A549 (cell line): ENCODE measurements around the gene IPO4. TPM values are rescaled to one million over a fixed set of nuclear protein-coding genes. Genes with fewer than 3 reads are reported as not detected.
"Not testable (repeated sequence)": the region's sequence is repeated elsewhere in the genome, so short reads cannot be mapped to it uniquely, and the experiment has no call there.

Experiments used
- ATAC-seq, 2 experiments: fragments of 200-7000 bp in 1 of 2; fragments of >200 bp in 1 of 2; cut with Nextera tagmentation in 1 of 2; cut with Tn5 transposase in 1 of 2; 3 replicates each; pipeline versions ENCODE4 v1.8.0 to v1.9.1; 2018 to 2020; ENCODE audit warnings: mild to moderate bottlenecking in 1 of 2, moderate library complexity in 1 of 2
- CTCF ChIA-PET: fragments of 300-600 bp; sonication (Branson Sonifier 250); formaldehyde crosslinking; extraction: SDS; loops from one replicate; lab custom pipeline; 2021; ENCODE audit warnings: antibody characterized with exemption, inconsistent platforms; lab: Yijun Ruan, JAX
- POLR2A ChIA-PET: fragments of 350-600 bp; formaldehyde crosslinking; extraction: SDS; loops from one replicate; lab custom pipeline; 2021; ENCODE audit warnings: antibody characterized with exemption, inconsistent platforms; lab: Yijun Ruan, JAX
- DNase-seq, 2 experiments: peaks; one replicate each; pipeline versions ENCODE4 v3.0.0 to v3.0.0-alpha.2; 2011 to 2016; ENCODE audit warnings: low read depth in 1 of 2, low spot score in 1 of 2
- FAIRE-seq: peaks from 2 replicates; lab custom pipeline; 2011; peaks lifted over from hg19 to GRCh38; lab: Jason Lieb, UNC
- H3K27ac ChIP-seq, 2 experiments: fragments of >200 bp; sonication (Bioruptor Twin); formaldehyde crosslinking; 3 replicates each; pipeline ENCODE4 v1.5.1; 2016 to 2017
- H3K4me1 ChIP-seq: fragments of >200 bp; sonication (Bioruptor Twin); formaldehyde crosslinking; 3 replicates; pipeline ENCODE4 v1.6.1; 2016
- H3K4me2 ChIP-seq: fragments of >200 bp; sonication (Bioruptor Twin); formaldehyde crosslinking; 3 replicates; pipeline ENCODE4 v1.6.1; 2016
- H3K4me3 ChIP-seq: fragments of >200 bp; sonication (Bioruptor Twin); formaldehyde crosslinking; 3 replicates; pipeline ENCODE4 v1.5.1; 2016
- H3K9me3 ChIP-seq: fragments of >200 bp; sonication (Bioruptor Twin); formaldehyde crosslinking; 3 replicates; pipeline ENCODE4 v1.6.1; 2016
- CBX2 ChIP-seq: fragments of 200-600 bp; sonication (generic); IDR thresholded peaks from 2 replicates; pipeline ENCODE4 v1.6.1; 2016; ENCODE audit warnings: low read depth, mild to moderate bottlenecking, borderline replicate concordance
- CHD4 ChIP-seq: fragments of 200-600 bp; sonication (generic); IDR thresholded peaks from 2 replicates; pipeline ENCODE4 v1.6.1; 2016; ENCODE audit warnings: antibody characterized with exemption, mild to moderate bottlenecking, borderline replicate concordance
- EP300 ChIP-seq, 2 experiments: fragments of >200 bp; sonication (Bioruptor Twin); formaldehyde crosslinking; IDR thresholded peaks; 2 replicates in 1 of 2; 3 replicates in 1 of 2; pipeline ENCODE4 v1.6.1; 2016 to 2017
- HOXB13 ChIP-seq: fragments of 250-450 bp; sonication (Bioruptor Pico); IDR thresholded peaks from 2 replicates; pipeline ENCODE4 v1.5.0; 2020; ENCODE audit warnings: low read depth, mild to moderate bottlenecking, moderate library complexity
- KDM5A ChIP-seq: fragments of 200-600 bp; sonication (generic); IDR thresholded peaks from 2 replicates; pipeline ENCODE4 v1.6.1; 2016; ENCODE audit warnings: antibody characterized with exemption, mild to moderate bottlenecking
- MAFK ChIP-seq: fragments of 450-650 bp; IDR thresholded peaks from 2 replicates; pipeline ENCODE4 v1.6.1; 2014; ENCODE audit not compliant: partially characterized antibody
- MYC ChIP-seq: IDR thresholded peaks from 2 replicates; pipeline ENCODE4 v1.6.1; 2012; ENCODE audit warnings: mild to moderate bottlenecking, inconsistent platforms, low read length, improper control_type of control experiment, borderline replicate concordance
- POLR2A ChIP-seq: IDR thresholded peaks from 2 replicates; pipeline ENCODE4 v1.6.1; 2012; ENCODE audit warnings: mild to moderate bottlenecking, low read length
- SMC3 ChIP-seq: fragments of >200 bp; sonication (Bioruptor Twin); formaldehyde crosslinking; IDR thresholded peaks from 3 replicates; pipeline ENCODE4 v1.6.1; 2018; ENCODE audit warnings: inconsistent platforms
- WGBS: methylation state at CpG from one replicate; pipeline ENCODE4 v1.1.6; 2017; ENCODE audit errors: missing lambda C conversion rate; 5-methylcytosine and 5-hydroxymethylcytosine counted together
- polyA plus RNA-seq, 4 experiments: library from polyadenylated mRNA; depleted of rRNA in 3 of 4; stranded (reverse); fragments of >200 nt; fragmentation: RNase III in 1 of 4; extraction: RNeasy Plus Mini Kit Qiagen cat#74134 plus additional on column Dnase treatment in 1 of 4; gene quantifications; 2 replicates in 3 of 4; 3 replicates in 1 of 4; pipeline ENCODE4 v1.2.3, GENCODE V29; 2011 to 2017
- TF ChIP-seq, protein P1 (sequence below): fragments of 250-450 bp; sonication (Bioruptor Pico); IDR thresholded peaks from 2 replicates; pipeline ENCODE4 v1.5.0; 2021; ENCODE audit warnings: mild to moderate bottlenecking, moderate library complexity, borderline replicate concordance
- TF ChIP-seq, protein P2 (sequence below): fragments of 250-450 bp; sonication (Bioruptor Pico); IDR thresholded peaks from 2 replicates; pipeline ENCODE4 v1.5.0; 2020; ENCODE audit warnings: low read depth, mild to moderate bottlenecking, moderate library complexity

The IPO4 gene
- polyA plus RNA-seq, 2 of the 4 experiments (the other 2 are of a cell fraction): 37.1 to 91.7 TPM

DNA sequence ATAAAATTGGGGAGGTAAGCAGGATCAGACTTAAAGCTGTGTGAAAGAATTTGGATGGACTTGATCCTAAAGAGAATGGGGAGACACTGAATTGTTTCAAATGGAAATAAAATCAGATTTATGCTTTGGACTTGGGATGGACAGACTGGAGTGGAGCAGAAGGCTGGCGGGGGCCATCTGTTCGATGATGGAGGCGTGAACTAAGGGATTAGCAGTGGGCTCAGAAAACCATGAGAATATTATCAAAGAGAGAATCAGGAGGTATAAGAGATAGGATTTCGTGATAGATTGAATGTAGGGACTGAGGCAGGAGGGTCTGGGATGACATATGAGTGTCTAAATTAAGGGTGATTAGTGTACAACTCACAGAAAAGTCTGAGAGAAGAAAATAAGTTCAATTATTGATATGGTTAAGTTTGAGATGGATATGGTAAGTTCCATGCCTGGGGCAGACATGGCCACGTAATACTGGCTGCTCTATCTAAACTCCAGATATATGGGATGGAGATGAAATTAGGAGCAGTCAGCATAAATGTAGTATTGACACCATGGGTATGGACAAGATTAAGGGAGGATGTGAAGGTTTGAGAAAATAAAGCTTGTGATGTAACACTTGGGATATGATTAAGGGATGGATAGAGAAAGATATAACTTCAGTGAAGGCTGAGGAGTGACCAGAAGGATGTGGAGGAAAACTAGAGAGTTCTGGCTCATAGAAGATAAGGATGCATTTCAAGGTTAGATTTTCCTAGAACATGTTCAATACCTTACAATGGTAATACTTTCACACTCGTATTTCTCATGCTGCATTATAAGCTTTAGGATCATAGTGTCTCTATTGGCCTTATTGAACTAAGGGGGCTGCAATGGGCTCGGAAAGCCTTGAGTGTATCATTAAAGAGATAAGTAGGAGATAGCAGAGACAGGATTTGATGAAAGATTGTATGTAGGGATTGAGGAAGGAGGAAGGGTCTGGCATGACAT, 15.8 kb upstream of the IPO4 start:
- Histone ChIP-seq H3K4me1 (no peaks in the 10 kb centered on the region), H3K4me3 (no peak overlapping the region), H3K9me3 (0 out of 3 replicates have a peak, but pooled peaks cover 3% of the 10 kb centered on the region), H3K4me2 (no peak overlapping the region), H3K27ac (no peak overlapping the region)
- 94% methylated on average over 7 of the region's 7 CpGs for WGBS
- no peak for DNase-seq
- ChIA-PET POLR2A (interaction anchor here (4.0 kb wide), 1 partner anchor 9 kb away, joined by 16 read pairs; the partner anchor contains the start of gene TM9SF1), CTCF (interaction anchor here (0.7 to 1.4 kb wide), 3 partner anchors 9 to 114 kb away, joined by 3 to 5 read pairs (median 3); no protein-coding TSS in a partner anchor)
- no peak for FAIRE-seq
- peak in 1 of 2 experiments; percentile 23; a peak in 1 of 6 replicates for ATAC-seq
- TF ChIP-seq POLR2A (no peak), EP300 (IDR thresholded peaks at IDR 0.05) (no peak), CBX2 (no peak), CHD4 (no peak), HOXB13 (CRISPR knock-in tag) (no peak), MAFK (peak; percentile 80), MYC (no peak), KDM5A (no peak)

DNA sequence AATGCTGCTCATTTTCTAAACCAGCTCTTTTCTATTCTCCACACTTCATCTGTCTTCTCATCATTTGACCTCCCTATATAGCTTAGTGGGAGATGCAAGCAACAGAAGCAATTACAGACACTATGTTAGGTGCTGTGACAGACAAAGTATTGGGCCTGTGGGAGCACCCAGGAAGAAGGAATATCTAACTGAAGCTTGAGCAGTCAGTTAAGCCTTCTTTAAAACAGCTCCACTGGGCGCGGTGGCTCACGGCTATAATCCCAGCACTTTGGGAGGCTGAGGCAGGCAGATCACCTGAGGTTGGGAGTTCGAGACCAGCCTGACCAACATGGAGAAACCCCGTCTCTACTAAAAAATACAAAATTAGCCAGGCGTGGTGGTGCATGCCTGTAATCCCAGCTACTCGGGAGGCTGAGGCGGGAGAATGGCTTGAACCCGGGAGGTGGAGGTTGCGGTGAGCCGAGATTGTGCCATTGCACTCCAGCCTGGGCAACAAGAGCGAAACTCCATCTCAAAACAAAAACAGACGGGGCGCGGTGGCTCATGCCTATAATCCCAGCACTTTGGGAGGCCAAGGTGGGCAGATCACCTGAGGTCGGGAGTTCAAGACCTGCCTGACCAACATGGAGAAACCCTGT, 14.8 kb upstream of the IPO4 start:
- H3K4me1 ChIP-seq, H3K27ac ChIP-seq, H3K4me2 ChIP-seq, H3K9me3 ChIP-seq, FAIRE-seq, ATAC-seq, H3K4me3 ChIP-seq, DNase-seq: not testable (repeated sequence)
- ChIA-PET CTCF (interaction anchor here (0.7 to 1.1 kb wide), 2 partner anchors 8 to 113 kb away, joined by 3 read pairs; no protein-coding TSS in a partner anchor), POLR2A (interaction anchor here (4.0 kb wide), 1 partner anchor 8 kb away, joined by 16 read pairs; the partner anchor contains the start of gene TM9SF1)
- 97% methylated on average over 16 of the region's 16 CpGs for WGBS

DNA sequence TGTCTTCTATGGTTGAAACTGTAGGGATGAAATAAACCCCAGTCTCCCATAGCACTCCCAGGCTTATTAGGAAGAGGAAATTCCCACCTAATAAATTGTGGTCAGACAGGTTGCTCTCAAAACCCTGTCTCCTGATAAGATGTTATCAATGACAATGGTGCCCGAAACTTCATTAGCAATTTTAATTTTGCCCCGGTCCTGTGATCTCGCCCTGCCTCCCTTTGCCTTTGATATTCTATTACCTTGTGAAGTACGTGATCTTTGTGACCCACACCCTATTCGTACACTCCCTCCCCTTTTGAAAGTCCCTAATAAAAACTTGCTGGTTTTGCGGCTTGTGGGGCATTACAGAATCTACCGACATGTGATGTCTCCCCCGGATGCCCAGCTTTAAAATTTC, 13.9 kb upstream of the IPO4 start:
- POLR2A ChIA-PET, ATAC-seq, FAIRE-seq, DNase-seq, H3K4me1 ChIP-seq, H3K4me3 ChIP-seq, H3K9me3 ChIP-seq, H3K4me2 ChIP-seq, CTCF ChIA-PET, H3K27ac ChIP-seq: not testable (repeated sequence)
- WGBS: 93% methylated on average over 8 of the region's 8 CpGs

DNA sequence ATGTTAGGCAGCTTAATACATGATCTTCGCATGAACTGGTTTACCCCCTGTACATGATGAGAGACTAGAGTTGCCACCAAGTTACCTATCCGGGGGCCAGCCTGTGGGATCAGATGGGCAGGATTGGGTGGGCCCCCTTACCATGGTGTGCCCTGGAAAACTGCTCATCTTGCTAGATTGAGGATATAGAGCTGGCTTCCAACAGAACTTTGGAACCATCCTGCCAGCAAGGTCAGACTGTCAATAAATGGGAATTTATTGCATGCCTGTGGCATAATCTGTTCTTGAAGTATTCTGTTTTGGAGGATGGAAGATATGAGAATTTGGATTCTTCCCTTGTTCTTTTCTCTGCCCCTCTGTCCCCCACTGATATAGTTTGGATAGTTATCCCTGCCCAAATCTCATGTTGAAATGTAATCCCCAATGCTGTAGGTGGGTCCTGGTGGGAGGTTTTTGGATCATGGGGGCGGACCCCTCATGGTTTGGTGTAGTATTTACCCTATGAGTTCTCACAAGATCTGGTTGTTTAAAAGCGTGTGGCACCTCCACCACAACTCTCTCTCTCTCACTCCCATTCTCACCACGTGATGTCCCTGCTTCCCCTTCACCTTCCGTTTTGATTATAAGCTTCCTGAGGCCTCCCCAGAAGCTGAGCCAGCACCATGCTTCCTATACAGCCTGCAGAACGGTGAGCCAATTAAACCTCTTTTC, 10.4 kb upstream of the IPO4 start:
- H3K4me2 ChIP-seq: no peak overlapping the region
- no peak overlapping the region for H3K4me3 ChIP-seq
- FAIRE-seq: no peak
- ChIA-PET POLR2A (interaction anchor here (0.7 kb wide), 1 partner anchor 43 kb away, joined by 8 read pairs; no protein-coding TSS in a partner anchor), CTCF (interaction anchor here (1.3 kb wide), 1 partner anchor 43 kb away, joined by 3 read pairs; the partner anchor contains the start of gene TINF2)
- DNase-seq: no peak
- H3K9me3 ChIP-seq: 0 out of 3 replicates have a peak, but pooled peaks cover 3% of the 10 kb centered on the region
- ATAC-seq: no peak
- TF ChIP-seq SMC3: no peak
- TF ChIP-seq, protein P1, sequence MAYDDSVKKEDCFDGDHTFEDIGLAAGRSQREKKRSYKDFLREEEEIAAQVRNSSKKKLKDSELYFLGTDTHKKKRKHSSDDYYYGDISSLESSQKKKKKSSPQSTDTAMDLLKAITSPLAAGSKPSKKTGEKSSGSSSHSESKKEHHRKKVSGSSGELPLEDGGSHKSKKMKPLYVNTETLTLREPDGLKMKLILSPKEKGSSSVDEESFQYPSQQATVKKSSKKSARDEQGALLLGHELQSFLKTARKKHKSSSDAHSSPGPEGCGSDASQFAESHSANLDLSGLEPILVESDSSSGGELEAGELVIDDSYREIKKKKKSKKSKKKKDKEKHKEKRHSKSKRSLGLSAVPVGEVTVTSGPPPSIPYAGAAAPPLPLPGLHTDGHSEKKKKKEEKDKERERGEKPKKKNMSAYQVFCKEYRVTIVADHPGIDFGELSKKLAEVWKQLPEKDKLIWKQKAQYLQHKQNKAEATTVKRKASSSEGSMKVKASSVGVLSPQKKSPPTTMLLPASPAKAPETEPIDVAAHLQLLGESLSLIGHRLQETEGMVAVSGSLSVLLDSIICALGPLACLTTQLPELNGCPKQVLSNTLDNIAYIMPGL (CRISPR knock-in tag): no peak
- TF ChIP-seq, protein P2, sequence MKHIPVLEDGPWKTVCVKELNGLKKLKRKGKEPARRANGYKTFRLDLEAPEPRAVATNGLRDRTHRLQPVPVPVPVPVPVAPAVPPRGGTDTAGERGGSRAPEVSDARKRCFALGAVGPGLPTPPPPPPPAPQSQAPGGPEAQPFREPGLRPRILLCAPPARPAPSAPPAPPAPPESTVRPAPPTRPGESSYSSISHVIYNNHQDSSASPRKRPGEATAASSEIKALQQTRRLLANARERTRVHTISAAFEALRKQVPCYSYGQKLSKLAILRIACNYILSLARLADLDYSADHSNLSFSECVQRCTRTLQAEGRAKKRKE: no peak
- 95% methylated on average over 7 of the region's 7 CpGs for WGBS
- peaks cover 13% of the 10 kb centered on the region; the same call in 2 of the 3 replicates for H3K4me1 ChIP-seq
- no peak overlapping the region for H3K27ac ChIP-seq
